Testis (tissue), 2 donors: ENCODE results near the gene TNFRSF8.

Source experiments
- CTCF ChIP-seq, 3 experiments: fragments of 450-650 bp in 2 of 3; fragments of 200-600 bp in 1 of 3; sonication (generic) in 1 of 3; IDR thresholded peaks; one replicate each; pipeline ENCODE4 v1.5.1; 2016 to 2019; ENCODE audit warnings: antibody characterized with exemption in 3 of 3, mild to moderate bottlenecking in 2 of 3, moderate library complexity in 1 of 3
- POLR2A ChIP-seq: fragments of 450-650 bp; IDR thresholded peaks from one replicate; pipeline ENCODE4 v1.6.1; 2017; ENCODE audit warnings: antibody characterized with exemption, mild to moderate bottlenecking, moderate library complexity

- TF ChIP-seq CTCF (IDR thresholded peaks at IDR 0.05) (no peak), POLR2A (no peak)
Observed at GRCh38 chr1:12080156-12080555, 17.1 kb downstream of the TNFRSF8 start.
